Measurements from ENCODE around the gene CYTH2. TPM values are rescaled to one million over a fixed set of nuclear protein-coding genes. Genes with fewer than 3 reads are reported as not detected.

Gene CYTH2
- total and polyA plus RNA-seq, 2 of the 8 experiments (the other 6 are each of a cell fraction or from before 2014, with no cell fraction given): 43.7 to 71.4 TPM

DNA sequence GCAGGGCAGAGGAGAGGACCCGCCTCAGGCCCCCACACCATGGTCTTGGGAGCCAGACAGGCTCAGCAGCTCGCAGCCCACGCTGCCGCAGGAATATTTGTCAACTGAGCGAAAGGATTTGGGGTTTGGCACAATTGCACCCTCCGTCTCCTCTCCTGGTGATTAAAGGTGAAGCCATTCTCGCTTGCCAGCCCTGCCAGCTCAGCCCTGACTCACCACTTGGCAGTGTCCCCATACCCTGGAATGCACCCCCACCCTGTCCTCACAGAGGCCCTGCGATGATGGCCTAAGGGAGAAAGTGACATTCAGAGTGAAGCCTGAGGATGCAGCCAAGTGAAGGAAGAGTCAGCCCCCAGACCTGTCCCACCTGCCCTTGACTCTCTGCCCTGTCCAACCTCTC is 18.8 kb downstream of the CYTH2 start:
- Histone ChIP-seq H2BK5ac (ENCODE audit: low read depth, low read length) (no peak overlapping the region), H2AK5ac (ENCODE audit: low read depth, low read length) (no peak overlapping the region), H3K23ac (ENCODE audit: insufficient read length) (no peak overlapping the region), H3K27me3 (replicated peaks in 1 of 4; ENCODE audit: control insufficient read depth in 3 of 4, extremely low read depth in 1 of 4, insufficient read depth in 3 of 4, low read length in 3 of 4) (peaks cover 0 to 5% (median 3%) of the 10 kb centered on the region in 4 experiments; a peak in 3 of 7 replicates), H3K4me3 (ENCODE audit: extremely low read depth in 1 of 4, insufficient read depth in 2 of 4, low read depth in 3 of 4, low read length in 4 of 4) (no peak overlapping the region), H3K23me2 (ENCODE audit: low read depth, low read length) (peaks cover 4% of the 10 kb centered on the region; the same call in 1 of the 2 replicates), H3K4me2 (ENCODE audit: insufficient read depth in 1 of 2, low read depth in 2 of 2, low read length in 2 of 2) (no peak overlapping the region), H2BK12ac (ENCODE audit: low read depth, low read length) (no peak overlapping the region), H2BK120ac (replicated peaks; ENCODE audit: low read depth, low read length) (no peak overlapping the region), H2BK15ac (ENCODE audit: low read length) (no peak overlapping the region), H2BK20ac (ENCODE audit: low read length) (no peak overlapping the region), H3K79me2 (ENCODE audit: control insufficient read depth in 1 of 2, insufficient read depth in 2 of 2, low read length in 2 of 2) (no peaks in the 10 kb centered on the region), H3K4ac (replicated peaks; ENCODE audit: insufficient read length, low read depth, low read length) (no peak overlapping the region), H3K9ac (replicated peaks in 1 of 4; ENCODE audit: extremely low read depth in 1 of 4, low read depth in 3 of 4, low read length in 3 of 4) (no peak overlapping the region), H2AFZ (ENCODE audit: low read length) (no peak overlapping the region), H4K20me1 (replicated peaks in 1 of 2; ENCODE audit: control insufficient read depth in 1 of 2, insufficient read depth in 2 of 2, low read length in 2 of 2) (peaks cover 0 to 4% of the 10 kb centered on the region in 2 experiments), H3K36me3 (ENCODE audit: control insufficient read depth in 2 of 4, insufficient read depth in 4 of 4, low read length in 3 of 4) (no peaks in the 10 kb centered on the region; a peak in 1 of 8 replicates), H4K8ac (ENCODE audit: extremely low read depth, insufficient read depth, low read length) (no peak overlapping the region), H3K79me1 (ENCODE audit: low read depth, low read length) (no peaks in the 10 kb centered on the region; the same call in 1 of the 2 replicates), H3K14ac (ENCODE audit: insufficient read length) (no peak overlapping the region), H3K4me1 (replicated peaks in 1 of 4; ENCODE audit: control insufficient read depth in 3 of 4, insufficient read depth in 4 of 4, low read length in 3 of 4) (peaks cover 0 to 17% (median 13%) of the 10 kb centered on the region in 4 experiments; a peak in 6 of 7 replicates), H3K9me3 (ENCODE audit: insufficient read depth in 2 of 2, low read depth in 1 of 2, low read length in 1 of 2) (no peaks in the 10 kb centered on the region), H4K91ac (replicated peaks; ENCODE audit: insufficient read length, low read length) (no peak overlapping the region), H3K27ac (ENCODE audit: low read depth, low read length) (no peak overlapping the region), H4K5ac (ENCODE audit: insufficient read length, low read depth, low read length) (no peak overlapping the region), H3K56ac (replicated peaks; ENCODE audit: insufficient read length, low read depth, low read length) (no peak overlapping the region), H3K18ac (ENCODE audit: extremely low read depth, low read length) (no peak overlapping the region)
- POLR2A ChIA-PET (ENCODE audit: partially characterized antibody): interaction anchor here (0.7 to 14.8 kb wide), 14 partner anchors 13 to 126 kb away, joined by 3 to 176 read pairs (median 5); partner anchors contain the start of genes FAM83E, GRWD1 and KDELR1
- DNase-seq (ENCODE audit: low read depth in 1 of 2, low spot score in 2 of 2) (no peak), FAIRE-seq (no peak)
- 87% methylated on average over 8 of the region's 8 CpGs; no CpG with 5 or more reads in 1 of the 2 experiments for WGBS, 2 experiments (ENCODE audit: extremely low coverage in 1 of 2, insufficient coverage in 1 of 2, insufficient read length in 1 of 2, insufficient replicate concordance in 2 of 2, low coverage in 1 of 2, low lambda C conversion rate in 2 of 2, missing lambda C conversion rate in 1 of 2)
- CTCF ChIA-PET (ENCODE audit: partially characterized antibody): interaction anchor here (0.6 to 5.5 kb wide), 10 partner anchors 12 to 173 kb away, joined by 3 to 105 read pairs (median 8); no protein-coding TSS in a partner anchor
- TF ChIP-seq FOSL1 (IDR thresholded peaks at IDR 0.05; ENCODE audit: insufficient read depth, low read depth, low read length): no peak
- TF ChIP-seq BCL11A (IDR thresholded peaks at IDR 0.05; ENCODE audit: low read depth in 2 of 2, low read length in 2 of 2): no peak
- no peak for TF ChIP-seq CTBP2 (IDR thresholded peaks at IDR 0.05; ENCODE audit: borderline replicate concordance, insufficient read depth, insufficient read length, low read length)
- TF ChIP-seq, protein P1, sequence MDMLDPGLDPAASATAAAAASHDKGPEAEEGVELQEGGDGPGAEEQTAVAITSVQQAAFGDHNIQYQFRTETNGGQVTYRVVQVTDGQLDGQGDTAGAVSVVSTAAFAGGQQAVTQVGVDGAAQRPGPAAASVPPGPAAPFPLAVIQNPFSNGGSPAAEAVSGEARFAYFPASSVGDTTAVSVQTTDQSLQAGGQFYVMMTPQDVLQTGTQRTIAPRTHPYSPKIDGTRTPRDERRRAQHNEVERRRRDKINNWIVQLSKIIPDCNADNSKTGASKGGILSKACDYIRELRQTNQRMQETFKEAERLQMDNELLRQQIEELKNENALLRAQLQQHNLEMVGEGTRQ (IDR thresholded peaks at IDR 0.05; ENCODE audit: low read length): no peak
- TF ChIP-seq POLR2AphosphoS5 (IDR thresholded peaks at IDR 0.05; ENCODE audit: low read depth, low read length): peak; percentile 60; the same call in 1 of the 2 replicates
- TF ChIP-seq, protein P2, sequence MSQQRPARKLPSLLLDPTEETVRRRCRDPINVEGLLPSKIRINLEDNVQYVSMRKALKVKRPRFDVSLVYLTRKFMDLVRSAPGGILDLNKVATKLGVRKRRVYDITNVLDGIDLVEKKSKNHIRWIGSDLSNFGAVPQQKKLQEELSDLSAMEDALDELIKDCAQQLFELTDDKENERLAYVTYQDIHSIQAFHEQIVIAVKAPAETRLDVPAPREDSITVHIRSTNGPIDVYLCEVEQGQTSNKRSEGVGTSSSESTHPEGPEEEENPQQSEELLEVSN (IDR thresholded peaks at IDR 0.05): no peak
